NCI-H128 (cell line): ENCODE data around the gene CBLL1.

Experiments
- DNase-seq: peaks from one replicate; lab custom pipeline; 2025; ENCODE audit not compliant: unreplicated experiment; lab: John Stamatoyannopoulos, UW

The CBLL1 gene

DNA sequence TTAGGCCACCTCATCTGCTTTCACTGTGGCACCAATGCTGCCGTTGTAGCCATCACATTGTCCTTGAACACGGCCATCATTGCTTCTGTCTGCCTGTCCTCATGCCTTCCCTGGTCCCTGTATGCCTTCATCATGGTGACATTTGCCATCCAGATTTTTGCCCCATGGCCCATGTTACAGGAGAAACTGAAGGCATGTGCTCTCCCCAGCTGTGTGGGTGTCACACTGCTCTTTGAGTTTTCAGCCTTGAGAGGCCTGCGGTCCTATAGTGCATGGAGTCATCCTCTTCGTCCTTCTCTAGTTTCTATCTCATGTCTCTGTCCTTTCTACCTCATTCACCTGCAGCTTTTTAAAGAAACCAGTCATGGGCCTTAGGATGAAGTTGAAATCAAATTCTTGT, 65.2 kb downstream of the CBLL1 start:
- no peak for DNase-seq

DNA sequence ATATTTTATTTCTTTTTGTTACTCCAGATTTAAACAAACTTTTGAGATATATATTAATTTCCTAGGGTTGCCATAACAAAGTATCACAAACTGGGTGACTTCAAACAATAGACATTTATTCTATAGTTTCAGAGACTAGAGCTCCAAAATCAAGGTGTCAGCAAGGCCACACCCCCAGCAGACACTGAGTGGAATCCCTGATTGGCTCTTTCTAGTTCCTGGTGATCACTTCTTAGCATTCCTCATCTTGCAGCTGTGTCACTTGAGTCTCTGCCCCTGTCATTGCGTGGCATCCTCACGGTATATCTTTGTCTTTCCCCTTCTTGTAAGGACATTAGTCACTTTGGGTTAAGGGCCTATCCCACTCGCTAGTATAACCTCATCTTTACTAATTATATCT, 66.7 kb downstream of the CBLL1 start:
- DNase-seq: no peak
